ENCODE results near the gene CC2D2A.

GRCh38 chr4:15479913-15480185 is 10.2 kb downstream of the CC2D2A start:
- TF ChIP-seq CTCF (IDR thresholded peaks at IDR 0.05 in 8 of 11, conservative IDR thresholded peaks at IDR 0.05 in 3 of 11), result no peak
- TF ChIP-seq POLR2AphosphoS5 (IDR thresholded peaks at IDR 0.05), result no peak
